Measurements from ENCODE around the gene ALDH5A1.

Gene ALDH5A1

DNA sequence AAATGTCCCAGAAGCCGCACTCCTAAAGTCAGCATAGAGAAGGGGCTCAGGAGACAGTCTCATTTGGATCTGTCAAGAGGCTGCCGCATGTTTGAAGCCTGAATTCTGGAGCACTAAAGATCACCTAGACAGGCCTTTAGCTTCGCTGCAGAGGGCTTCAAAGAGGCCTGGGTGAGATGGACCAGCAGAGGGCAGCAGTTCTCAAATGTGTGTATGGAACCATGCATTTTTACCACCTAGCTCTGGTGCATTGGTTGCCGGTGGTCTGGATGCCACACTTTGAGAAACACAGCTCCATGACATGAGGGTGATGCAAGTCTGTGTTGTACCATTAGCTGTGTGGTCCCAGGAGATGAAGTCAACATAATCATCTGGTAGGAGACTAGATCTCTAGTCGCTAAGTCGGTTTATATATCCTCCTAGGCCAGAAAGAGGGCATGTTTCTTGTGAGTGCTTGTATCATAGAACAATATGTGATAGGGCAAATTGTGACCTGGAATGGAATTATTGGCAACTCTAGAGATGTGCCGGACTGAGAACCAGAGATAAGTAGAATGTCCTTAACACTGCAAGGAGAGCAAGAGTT lies 86.4 kb downstream of the ALDH5A1 start:
- H3K4me3 ChIP-seq (ENCODE audit: control insufficient read depth, low read depth, low read length) = no peak overlapping the region
- peak; percentile 58 for DNase-seq (ENCODE audit: low read depth)
- peak; percentile 87 for TF ChIP-seq CTCF (conservative IDR thresholded peaks at IDR 0.05; ENCODE audit: control insufficient read depth, insufficient read depth, low read depth, low read length)

DNA sequence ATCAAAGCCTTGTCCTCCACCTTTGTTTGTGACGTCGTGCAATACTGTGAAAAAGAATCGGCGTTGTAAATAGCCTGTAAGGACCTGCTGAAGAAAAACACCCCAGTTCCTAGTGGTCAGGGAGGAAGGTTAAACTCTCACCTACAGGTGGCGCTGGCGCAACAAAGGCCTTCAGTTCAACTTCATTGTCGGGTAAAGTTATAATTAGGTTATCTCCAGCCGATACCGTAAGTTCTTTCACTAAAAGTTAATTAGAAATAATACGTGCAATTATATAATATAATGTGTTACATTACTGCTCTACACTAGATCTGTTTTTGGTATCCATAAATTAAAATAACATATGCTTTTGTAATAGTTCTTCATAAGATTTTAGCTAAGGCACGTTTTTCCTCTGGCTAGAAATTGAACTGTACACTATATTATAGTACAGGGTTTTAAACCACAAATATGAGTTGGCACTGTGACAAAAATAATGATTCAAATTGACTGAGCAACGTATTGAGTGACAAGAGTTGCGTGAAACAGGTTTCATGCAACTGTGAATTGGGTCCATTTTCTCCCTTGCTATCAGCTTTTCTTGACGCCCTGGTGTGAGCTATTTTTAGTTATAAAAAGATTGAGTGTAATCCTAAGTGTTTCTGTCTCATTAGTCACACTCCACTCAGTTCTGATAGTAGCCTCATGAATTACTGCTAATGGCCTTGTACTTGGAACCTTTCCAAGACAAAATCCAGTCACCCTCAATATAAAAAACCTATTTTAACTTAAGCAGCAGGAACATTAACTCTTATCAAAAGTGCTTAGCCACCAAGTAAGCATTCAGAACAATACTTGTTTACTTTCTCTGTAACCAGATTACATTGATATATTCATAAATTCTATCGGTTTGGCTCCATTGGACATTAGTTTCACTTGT lies 89.0 kb downstream of the ALDH5A1 start:
- no peak overlapping the region for H3K4me3 ChIP-seq (ENCODE audit: control insufficient read depth, low read depth, low read length)
- TF ChIP-seq CTCF (conservative IDR thresholded peaks at IDR 0.05; ENCODE audit: control insufficient read depth, insufficient read depth, low read depth, low read length) = peak; percentile 86
- DNase-seq (ENCODE audit: low read depth) = peak; percentile 70

GRCh38 chr6:24584382-24584720 lies 89.6 kb downstream of the ALDH5A1 start:
- no peak for TF ChIP-seq CTCF (conservative IDR thresholded peaks at IDR 0.05; ENCODE audit: control insufficient read depth, insufficient read depth, low read depth, low read length)
- no peak overlapping the region for H3K4me3 ChIP-seq (ENCODE audit: control insufficient read depth, low read depth, low read length)
- no peak for DNase-seq (ENCODE audit: low read depth)
